WERI-Rb-1 (cell line): Measurements from ENCODE around the gene ADGRG3.

ENCODE experiments used
- DNase-seq: peaks from one replicate; pipeline ENCODE4 v3.0.0-alpha.2; 2020
- H3K27ac ChIP-seq: fragments of 250-450 bp; sonication (Bioruptor Pico); 2 replicates; pipeline ENCODE4 v1.5.1; 2020; ENCODE audit warnings: mild to moderate bottlenecking, moderate library complexity
- H3K27me3 ChIP-seq: fragments of 250-450 bp; sonication (Bioruptor Pico); 2 replicates; pipeline ENCODE4 v1.5.1; 2021; ENCODE audit warnings: mild to moderate bottlenecking, low read depth, moderate library complexity; ENCODE audit not compliant: insufficient read depth, severe bottlenecking
- H3K36me3 ChIP-seq: fragments of 250-450 bp; sonication (Bioruptor Pico); 2 replicates; pipeline ENCODE4 v1.5.1; 2020; ENCODE audit warnings: mild to moderate bottlenecking, moderate library complexity
- H3K4me3 ChIP-seq: 2 replicates; pipeline ENCODE4 v1.5.1; 2011; ENCODE audit warnings: low read depth, mild to moderate bottlenecking, control low read depth, low read length
- H3K9me3 ChIP-seq: fragments of 250-450 bp; sonication (Bioruptor Pico); 2 replicates; pipeline ENCODE4 v1.5.1; 2021; ENCODE audit warnings: mild to moderate bottlenecking, moderate library complexity; ENCODE audit not compliant: severe bottlenecking
- TF ChIP-seq, protein P1 (sequence below): IDR thresholded peaks from 2 replicates; pipeline ENCODE4 v1.5.1; 2011; ENCODE audit warnings: low read depth, mild to moderate bottlenecking, control low read depth, inconsistent platforms, low read length

ADGRG3 gene

GRCh38 chr16:57636184-57636583 lies 31.9 kb upstream of the ADGRG3 start:
- TF ChIP-seq, protein P1, sequence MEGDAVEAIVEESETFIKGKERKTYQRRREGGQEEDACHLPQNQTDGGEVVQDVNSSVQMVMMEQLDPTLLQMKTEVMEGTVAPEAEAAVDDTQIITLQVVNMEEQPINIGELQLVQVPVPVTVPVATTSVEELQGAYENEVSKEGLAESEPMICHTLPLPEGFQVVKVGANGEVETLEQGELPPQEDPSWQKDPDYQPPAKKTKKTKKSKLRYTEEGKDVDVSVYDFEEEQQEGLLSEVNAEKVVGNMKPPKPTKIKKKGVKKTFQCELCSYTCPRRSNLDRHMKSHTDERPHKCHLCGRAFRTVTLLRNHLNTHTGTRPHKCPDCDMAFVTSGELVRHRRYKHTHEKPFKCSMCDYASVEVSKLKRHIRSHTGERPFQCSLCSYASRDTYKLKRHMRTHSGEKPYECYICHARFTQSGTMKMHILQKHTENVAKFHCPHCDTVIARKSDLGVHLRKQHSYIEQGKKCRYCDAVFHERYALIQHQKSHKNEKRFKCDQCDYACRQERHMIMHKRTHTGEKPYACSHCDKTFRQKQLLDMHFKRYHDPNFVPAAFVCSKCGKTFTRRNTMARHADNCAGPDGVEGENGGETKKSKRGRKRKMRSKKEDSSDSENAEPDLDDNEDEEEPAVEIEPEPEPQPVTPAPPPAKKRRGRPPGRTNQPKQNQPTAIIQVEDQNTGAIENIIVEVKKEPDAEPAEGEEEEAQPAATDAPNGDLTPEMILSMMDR, result no peak
- DNase-seq, result no peak
- H3K27me3 ChIP-seq, result no peaks in the 10 kb centered on the region
- H3K27ac ChIP-seq, result no peak overlapping the region
- H3K36me3 ChIP-seq, result no peaks in the 10 kb centered on the region
- H3K4me3 ChIP-seq, result no peak overlapping the region
- no peaks in the 10 kb centered on the region for H3K9me3 ChIP-seq

GRCh38 chr16:57637020-57637419 lies 31.1 kb upstream of the ADGRG3 start:
- no peak overlapping the region for H3K4me3 ChIP-seq
- TF ChIP-seq, protein P1, result no peak
- no peaks in the 10 kb centered on the region for H3K36me3 ChIP-seq
- H3K27me3 ChIP-seq, result no peaks in the 10 kb centered on the region
- no peak overlapping the region for H3K27ac ChIP-seq
- no peaks in the 10 kb centered on the region for H3K9me3 ChIP-seq
- DNase-seq, result no peak

DNA sequence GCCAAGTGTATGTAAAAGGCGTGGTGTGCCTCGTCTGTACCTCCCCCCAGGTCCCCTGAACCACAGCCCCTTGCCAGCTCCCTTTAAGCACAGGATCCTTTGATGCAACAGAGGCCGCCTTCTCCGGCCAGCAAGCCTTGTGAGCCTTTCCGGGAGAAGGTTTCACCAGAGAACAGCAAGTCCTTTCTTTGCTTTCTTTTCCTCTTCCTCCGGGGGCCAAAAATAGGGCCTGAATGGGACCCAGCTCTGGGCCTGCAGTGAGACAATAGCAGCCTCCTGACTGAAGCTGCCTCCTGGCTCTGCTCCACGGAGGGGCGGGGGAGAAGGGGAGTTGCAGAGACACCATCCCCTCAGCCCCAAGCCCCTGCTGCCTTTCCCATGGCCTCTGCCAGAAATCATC lies 30.7 kb upstream of the ADGRG3 start:
- DNase-seq, result no peak
- no peak overlapping the region for H3K4me3 ChIP-seq
- TF ChIP-seq, protein P1, result no peak
- H3K36me3 ChIP-seq, result no peaks in the 10 kb centered on the region
- H3K27me3 ChIP-seq, result no peaks in the 10 kb centered on the region
- no peaks in the 10 kb centered on the region for H3K9me3 ChIP-seq
- H3K27ac ChIP-seq, result no peak overlapping the region

DNA sequence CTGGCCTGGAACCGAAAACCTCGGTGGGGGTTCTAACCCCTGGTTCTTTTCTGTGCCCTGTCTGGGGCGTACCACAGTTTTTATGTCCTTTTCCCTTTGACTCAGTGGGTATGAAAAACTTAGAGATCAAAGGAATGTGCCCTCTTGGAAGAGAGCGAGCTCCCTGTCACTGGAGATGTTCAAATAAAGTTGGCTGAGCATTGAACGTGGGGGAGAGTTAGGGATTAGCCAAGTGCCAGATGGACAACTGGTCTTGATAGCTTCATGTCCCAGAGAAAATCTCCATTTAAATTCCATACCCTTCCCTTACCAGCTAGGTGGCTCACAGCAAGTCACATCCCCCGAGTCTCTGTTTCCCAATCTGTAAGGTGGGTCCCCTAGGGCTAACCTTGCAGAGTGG lies 30.1 kb upstream of the ADGRG3 start:
- TF ChIP-seq, protein P1, result no peak
- Histone ChIP-seq H3K36me3 (no peaks in the 10 kb centered on the region), H3K27ac (peak overlapping the region; percentile 36)

DNA sequence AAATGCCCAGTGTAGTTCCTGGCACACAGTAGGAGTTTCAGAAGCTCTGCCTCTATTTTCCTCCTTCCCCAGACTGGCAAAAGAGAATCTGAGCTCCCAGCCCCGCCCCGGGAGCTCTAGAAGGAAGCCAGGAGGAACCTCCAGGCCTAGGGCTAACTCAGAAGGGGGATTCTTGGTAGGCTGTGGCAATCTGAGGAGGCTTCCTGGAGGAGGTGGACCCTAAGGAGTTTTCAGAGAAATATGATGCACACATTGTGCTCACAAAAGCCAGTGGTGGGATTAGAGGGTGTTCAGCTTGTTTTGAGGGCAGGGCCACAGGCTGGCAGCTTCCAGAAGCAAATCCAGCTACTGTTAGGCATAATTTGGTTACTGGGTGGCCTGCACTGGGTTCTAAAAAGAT lies 29.7 kb upstream of the ADGRG3 start:
- H3K27ac ChIP-seq, result peak overlapping the region; percentile 36
- H3K36me3 ChIP-seq, result no peaks in the 10 kb centered on the region
- TF ChIP-seq, protein P1, result no peak
- DNase-seq, result no peak
- H3K9me3 ChIP-seq, result no peaks in the 10 kb centered on the region
- no peaks in the 10 kb centered on the region for H3K27me3 ChIP-seq
- no peak overlapping the region for H3K4me3 ChIP-seq

More for the DNA sequence above, 30.1 kb upstream of the ADGRG3 start:
- peak; percentile 41 for DNase-seq
- H3K27me3 ChIP-seq, result no peaks in the 10 kb centered on the region
- no peak overlapping the region for H3K4me3 ChIP-seq
- no peaks in the 10 kb centered on the region for H3K9me3 ChIP-seq

DNA sequence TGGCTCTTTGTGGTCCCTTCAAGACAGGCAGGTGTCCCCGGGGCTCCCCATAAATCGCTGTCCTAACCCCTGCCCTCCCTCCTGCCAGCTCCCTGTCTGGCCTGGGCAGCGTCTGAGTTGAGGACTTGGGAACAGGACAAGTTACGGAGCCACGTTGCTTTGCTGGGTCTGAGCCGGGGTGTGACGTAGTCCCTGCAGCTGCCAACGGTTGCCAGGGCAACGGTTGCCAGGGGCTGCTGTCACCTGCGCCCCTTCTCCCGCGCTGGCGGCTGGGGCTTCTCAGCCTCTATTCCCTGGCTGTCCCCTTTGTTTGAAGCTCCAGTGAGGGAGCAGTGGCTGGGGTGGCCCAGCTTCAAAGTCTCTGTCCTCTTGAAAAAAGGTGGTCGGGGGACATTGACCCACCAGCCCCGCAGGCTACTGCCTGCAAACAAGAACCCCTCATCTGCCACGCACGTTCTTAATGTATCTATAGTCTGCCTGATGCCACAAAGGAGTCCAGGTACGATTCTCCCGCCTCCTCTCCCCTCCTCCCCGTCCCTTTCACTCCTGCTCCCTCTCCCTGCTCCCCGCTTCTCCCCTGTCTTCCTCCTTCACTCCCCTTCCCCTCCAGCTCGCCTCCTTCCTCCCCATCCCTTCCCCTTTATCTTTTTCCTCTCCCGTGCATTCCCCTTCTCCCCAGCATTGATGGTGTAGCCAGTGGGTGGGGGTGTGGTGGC lies 28.8 kb upstream of the ADGRG3 start:
- no peak overlapping the region for H3K27ac ChIP-seq
- H3K9me3 ChIP-seq, result no peaks in the 10 kb centered on the region
- TF ChIP-seq, protein P1, result no peak
- no peaks in the 10 kb centered on the region for H3K36me3 ChIP-seq
- no peaks in the 10 kb centered on the region for H3K27me3 ChIP-seq
- no peak for DNase-seq
- H3K4me3 ChIP-seq, result no peak overlapping the region
